ENCODE measurements around the gene BNIP2. TPM values are rescaled to one million over a fixed set of nuclear protein-coding genes. Genes with fewer than 3 reads are reported as not detected.

The BNIP2 gene
- total RNA-seq, 2 experiments from 2014 or later: 65.3 to 108 TPM

DNA sequence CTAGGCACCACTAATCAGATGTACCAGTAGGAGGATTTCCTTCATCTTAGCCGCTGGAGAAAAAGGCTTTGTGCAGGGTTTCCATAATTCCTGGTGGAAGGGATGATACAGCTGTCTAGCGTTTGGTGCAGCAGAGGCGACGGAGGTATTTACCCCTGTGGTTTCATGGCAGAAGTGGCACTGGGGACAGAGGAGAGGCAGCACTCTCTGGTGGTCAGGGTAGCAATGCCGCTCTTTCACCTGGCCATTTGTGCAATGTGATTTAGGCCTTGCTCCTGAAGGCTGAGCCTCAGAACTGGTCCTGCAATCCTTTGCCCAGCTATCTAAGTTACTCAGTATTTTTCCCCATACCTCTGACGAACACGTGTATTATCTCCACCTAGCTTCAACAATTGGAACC lies 47.1 kb upstream of the BNIP2 start:
- DNase-seq (ENCODE audit: low spot score): no peak
- ChIA-PET POLR2A (no interaction called here), CTCF (ENCODE audit: unreplicated experiment) (no interaction called here)
- H3K36me3 ChIP-seq (ENCODE audit: insufficient read depth, low read length): no peaks in the 10 kb centered on the region
- H4K20me1 ChIP-seq (ENCODE audit: insufficient read depth, low read length): no peaks in the 10 kb centered on the region
- no peaks in the 10 kb centered on the region for H3K9me2 ChIP-seq (ENCODE audit: insufficient read depth, low read length)
- H3K4me2 ChIP-seq (ENCODE audit: low read length): no peak overlapping the region
- no peak overlapping the region for H3K4me3 ChIP-seq (ENCODE audit: low read depth, low read length, poor library complexity, severe bottlenecking)
- intact Hi-C loops (cut with micrococcal nuclease; ENCODE audit: unreplicated experiment): no loop called here
- H2AFZ ChIP-seq (ENCODE audit: low read length): no peak overlapping the region
- H3K9me3 ChIP-seq (ENCODE audit: low read length): no peaks in the 10 kb centered on the region
- H3K4me1 ChIP-seq (ENCODE audit: insufficient read depth, low read length, poor library complexity, severe bottlenecking): no peaks in the 10 kb centered on the region
- H3K79me2 ChIP-seq (ENCODE audit: insufficient read depth, low read depth, low read length): no peaks in the 10 kb centered on the region
- no peak overlapping the region for H3K27ac ChIP-seq (ENCODE audit: low read depth, low read length, poor library complexity, severe bottlenecking)
- TF ChIP-seq EZH2phosphoT487 (IDR thresholded peaks at IDR 0.05; ENCODE audit: borderline replicate concordance, low read depth, low read length): no peak
- TF ChIP-seq, protein P1, sequence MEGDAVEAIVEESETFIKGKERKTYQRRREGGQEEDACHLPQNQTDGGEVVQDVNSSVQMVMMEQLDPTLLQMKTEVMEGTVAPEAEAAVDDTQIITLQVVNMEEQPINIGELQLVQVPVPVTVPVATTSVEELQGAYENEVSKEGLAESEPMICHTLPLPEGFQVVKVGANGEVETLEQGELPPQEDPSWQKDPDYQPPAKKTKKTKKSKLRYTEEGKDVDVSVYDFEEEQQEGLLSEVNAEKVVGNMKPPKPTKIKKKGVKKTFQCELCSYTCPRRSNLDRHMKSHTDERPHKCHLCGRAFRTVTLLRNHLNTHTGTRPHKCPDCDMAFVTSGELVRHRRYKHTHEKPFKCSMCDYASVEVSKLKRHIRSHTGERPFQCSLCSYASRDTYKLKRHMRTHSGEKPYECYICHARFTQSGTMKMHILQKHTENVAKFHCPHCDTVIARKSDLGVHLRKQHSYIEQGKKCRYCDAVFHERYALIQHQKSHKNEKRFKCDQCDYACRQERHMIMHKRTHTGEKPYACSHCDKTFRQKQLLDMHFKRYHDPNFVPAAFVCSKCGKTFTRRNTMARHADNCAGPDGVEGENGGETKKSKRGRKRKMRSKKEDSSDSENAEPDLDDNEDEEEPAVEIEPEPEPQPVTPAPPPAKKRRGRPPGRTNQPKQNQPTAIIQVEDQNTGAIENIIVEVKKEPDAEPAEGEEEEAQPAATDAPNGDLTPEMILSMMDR (conservative IDR thresholded peaks at IDR 0.05; ENCODE audit: low read length): no peak
- BruUV-seq (replicated peaks): no TSS peak

DNA sequence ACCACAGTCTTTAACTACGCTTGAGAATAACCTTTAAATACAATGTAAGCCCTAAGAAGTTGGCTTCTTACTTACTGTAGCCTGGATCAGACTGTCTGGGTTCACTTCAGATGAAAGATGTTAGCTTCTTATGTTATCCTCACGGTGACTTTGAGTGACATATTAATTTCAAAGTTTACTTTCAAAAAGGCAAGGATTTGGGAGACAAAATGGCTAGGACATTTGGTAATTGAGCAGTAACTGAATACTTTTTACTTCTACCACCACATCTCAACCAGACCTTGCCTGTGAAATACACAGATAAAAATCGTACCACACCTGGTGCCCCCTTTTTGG lies 36.0 kb upstream of the BNIP2 start:
- Histone ChIP-seq H3K79me2 (ENCODE audit: insufficient read depth, low read depth, low read length) (no peaks in the 10 kb centered on the region), H3K9me3 (ENCODE audit: low read length) (no peaks in the 10 kb centered on the region), H3K27ac (ENCODE audit: low read depth, low read length, poor library complexity, severe bottlenecking) (no peak overlapping the region), H3K9me2 (ENCODE audit: insufficient read depth, low read length) (no peaks in the 10 kb centered on the region), H4K20me1 (ENCODE audit: insufficient read depth, low read length) (no peaks in the 10 kb centered on the region), H3K36me3 (ENCODE audit: insufficient read depth, low read length) (no peaks in the 10 kb centered on the region), H3K4me1 (ENCODE audit: insufficient read depth, low read length, poor library complexity, severe bottlenecking) (no peaks in the 10 kb centered on the region), H3K4me3 (ENCODE audit: low read depth, low read length, poor library complexity, severe bottlenecking) (no peak overlapping the region), H3K4me2 (ENCODE audit: low read length) (no peak overlapping the region), H2AFZ (ENCODE audit: low read length) (no peak overlapping the region)
- no peak for TF ChIP-seq EZH2phosphoT487 (IDR thresholded peaks at IDR 0.05; ENCODE audit: borderline replicate concordance, low read depth, low read length)
- TF ChIP-seq, protein P1 (conservative IDR thresholded peaks at IDR 0.05; ENCODE audit: low read length): 0 out of 2 replicates have a peak, but pooled peaks have one; percentile 4
- ChIA-PET POLR2A (no interaction called here), CTCF (ENCODE audit: unreplicated experiment) (no interaction called here)
- no peak for DNase-seq (ENCODE audit: low spot score)
- no TSS peak for BruUV-seq (replicated peaks)
- intact Hi-C loops (cut with micrococcal nuclease; ENCODE audit: unreplicated experiment): loop anchor here (10.0 kb wide), 2 partner anchors 450 to 600 kb away; no protein-coding TSS in a partner anchor

DNA sequence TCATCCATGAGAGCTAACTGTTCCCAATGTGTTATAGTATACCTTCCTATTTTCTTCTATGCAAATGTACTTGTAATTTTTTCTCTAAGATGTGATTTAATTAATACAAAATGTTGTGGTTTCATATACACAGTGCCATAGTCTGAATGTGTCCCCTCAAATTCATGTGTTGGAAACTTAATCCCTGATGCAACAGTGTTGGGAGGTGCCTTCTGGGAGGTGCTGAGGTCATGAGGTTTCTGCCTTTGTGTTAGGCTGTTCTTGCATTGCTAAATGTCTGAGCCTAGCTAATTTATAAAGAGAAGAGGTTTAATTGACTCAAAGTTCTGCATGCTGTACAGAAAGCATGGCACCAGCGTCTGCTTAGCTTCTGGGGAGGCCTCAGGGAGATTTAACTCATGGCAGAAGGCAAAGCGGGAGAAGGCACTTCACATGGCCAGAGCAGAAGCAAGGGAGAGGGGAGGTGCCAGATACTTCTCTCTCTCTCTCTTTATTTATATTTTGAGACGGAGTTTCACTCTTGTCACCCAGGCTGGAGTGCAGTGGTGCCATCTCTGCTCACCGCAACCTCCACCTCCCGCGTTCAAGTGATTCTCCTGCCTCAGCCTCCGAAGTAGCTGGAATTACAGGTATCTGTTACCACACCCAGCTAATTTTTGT lies 34.7 kb upstream of the BNIP2 start:
- no peak overlapping the region for H3K4me3 ChIP-seq (ENCODE audit: low read depth, low read length, poor library complexity, severe bottlenecking)
- POLR2A ChIA-PET: interaction anchor here (0.6 to 1.2 kb wide), 4 partner anchors 10 to 974 kb away, joined by 3 to 6 read pairs (median 3); no protein-coding TSS in a partner anchor
- intact Hi-C loops (cut with micrococcal nuclease; ENCODE audit: unreplicated experiment): loop anchor here (10.0 kb wide), 2 partner anchors 451 to 601 kb away; no protein-coding TSS in a partner anchor
- no peaks in the 10 kb centered on the region for H3K9me3 ChIP-seq (ENCODE audit: low read length)
- CTCF ChIA-PET (ENCODE audit: unreplicated experiment): interaction anchor here (0.6 kb wide), 1 partner anchor 36 kb away, joined by 3 read pairs; no protein-coding TSS in a partner anchor
- H3K4me1 ChIP-seq (ENCODE audit: insufficient read depth, low read length, poor library complexity, severe bottlenecking): no peaks in the 10 kb centered on the region
- no TSS peak for BruUV-seq (replicated peaks)
- no peak for TF ChIP-seq EZH2phosphoT487 (IDR thresholded peaks at IDR 0.05; ENCODE audit: borderline replicate concordance, low read depth, low read length)
- TF ChIP-seq, protein P1 (conservative IDR thresholded peaks at IDR 0.05; ENCODE audit: low read length): no peak
- H3K79me2 ChIP-seq (ENCODE audit: insufficient read depth, low read depth, low read length): no peaks in the 10 kb centered on the region
- DNase-seq (ENCODE audit: low spot score): no peak
- H4K20me1 ChIP-seq (ENCODE audit: insufficient read depth, low read length): no peaks in the 10 kb centered on the region
- no peak overlapping the region for H3K27ac ChIP-seq (ENCODE audit: low read depth, low read length, poor library complexity, severe bottlenecking)
- H3K4me2 ChIP-seq (ENCODE audit: low read length): no peak overlapping the region
- H3K36me3 ChIP-seq (ENCODE audit: insufficient read depth, low read length): no peaks in the 10 kb centered on the region
- no peak overlapping the region for H2AFZ ChIP-seq (ENCODE audit: low read length)
- H3K9me2 ChIP-seq (ENCODE audit: insufficient read depth, low read length): no peaks in the 10 kb centered on the region
